MM.1S (cell line): ENCODE data around the gene VSIG10L.

Source experiments
- CTCF ChIP-seq: fragments of 300-600 bp; sonication (generic); IDR thresholded peaks from 2 replicates; pipeline ENCODE4 v1.5.1; 2016; ENCODE audit warnings: antibody characterized with exemption, low read length, mixed read lengths
- EZH2 ChIP-seq: fragments of 300-600 bp; sonication (generic); optimal IDR thresholded peaks from 2 replicates; pipeline ENCODE3; 2017; ENCODE audit warnings: low read depth, mild to moderate bottlenecking, antibody characterized with exemption, low read length, mixed read lengths

GRCh38 chr19:51301266-51301665 lies 40.7 kb downstream of the VSIG10L start:
- TF ChIP-seq CTCF (no peak), EZH2 (no peak)
